NCI-H1694 treated with DMSO at 0.1 percent for 48 hours (cell line): Measurements from ENCODE around the gene PPFIA3.

Source experiments
- DNase-seq: peaks from one replicate; lab custom pipeline; 2025; lab: John Stamatoyannopoulos, UW

The PPFIA3 gene

DNA sequence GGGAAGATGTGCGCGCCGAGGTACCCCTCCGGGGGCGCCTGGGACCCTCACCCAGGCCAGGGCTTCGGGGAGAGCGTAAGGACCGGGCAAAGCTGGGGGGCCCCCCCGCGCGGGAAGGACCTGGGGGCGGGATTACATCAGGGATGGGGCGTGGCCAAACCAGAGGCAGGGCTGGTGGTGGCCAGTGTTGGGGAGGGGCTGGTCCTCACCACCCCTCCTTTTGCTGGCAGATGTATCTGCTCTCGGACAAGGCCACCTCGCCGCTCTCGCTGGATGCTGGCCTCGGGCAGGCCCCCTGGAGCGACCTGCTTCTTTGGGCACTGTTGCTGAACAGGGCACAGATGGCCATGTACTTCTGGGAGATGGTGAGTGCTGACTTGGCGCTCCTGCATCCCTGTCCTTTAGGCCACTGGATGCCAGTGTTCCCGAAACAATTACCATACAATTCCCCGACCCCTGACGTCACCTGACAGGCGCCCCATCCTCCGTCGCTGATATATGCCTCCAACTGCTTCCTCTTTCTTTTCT is 63.6 kb downstream of the PPFIA3 start:
- DNase-seq: no peak

DNA sequence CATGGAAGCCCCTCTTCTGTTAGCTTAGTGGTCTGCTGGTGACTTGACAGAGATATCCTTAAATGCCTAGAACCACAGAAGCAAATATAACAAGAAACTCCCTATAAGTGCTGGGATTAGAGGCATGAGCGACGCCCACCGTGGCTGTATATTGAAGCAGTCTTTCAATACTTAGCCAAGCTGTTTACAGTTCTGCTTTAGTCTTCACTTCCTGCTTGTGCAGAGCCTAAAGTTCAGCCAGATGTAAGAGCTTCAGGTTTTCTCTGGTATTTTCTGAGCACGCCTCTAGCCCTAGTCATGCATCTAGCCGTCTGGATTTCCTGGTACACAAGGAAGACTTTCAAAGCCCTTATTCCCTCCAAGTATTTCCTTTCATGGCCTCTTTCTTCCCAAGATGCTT is 66.8 kb downstream of the PPFIA3 start:
- no peak for DNase-seq

- no peak for DNase-seq
These were observed 69.4 kb downstream of the PPFIA3 start for GRCh38 chr19:49188626-49189200.

- no peak for DNase-seq
These were observed 69.9 kb downstream of the PPFIA3 start for GRCh38 chr19:49189259-49189658.

DNA sequence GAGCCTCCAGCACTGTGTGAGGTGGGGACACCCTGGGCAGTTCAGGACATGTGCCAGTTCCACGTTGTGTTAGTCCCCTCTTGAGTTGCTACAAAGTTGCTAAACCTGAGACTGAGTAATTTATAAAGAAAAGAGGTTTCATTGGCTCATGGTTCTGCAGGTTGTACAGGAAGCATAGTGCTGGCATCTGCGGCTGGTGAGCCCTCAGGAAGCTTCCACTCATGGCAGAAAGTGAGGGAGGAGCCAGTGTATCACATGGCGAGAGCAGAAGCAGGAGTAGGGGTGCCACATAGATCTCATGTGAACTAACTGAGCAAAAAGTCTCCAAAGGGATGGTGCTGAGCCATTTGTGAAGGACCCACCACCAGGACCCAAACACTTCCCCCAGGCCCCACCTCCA is 71.4 kb downstream of the PPFIA3 start:
- DNase-seq: no peak

- DNase-seq: no peak
These were observed 74.6 kb downstream of the PPFIA3 start for GRCh38 chr19:49193822-49194394.

- DNase-seq: no peak
These were observed 75.1 kb downstream of the PPFIA3 start for GRCh38 chr19:49194408-49194807.

DNA sequence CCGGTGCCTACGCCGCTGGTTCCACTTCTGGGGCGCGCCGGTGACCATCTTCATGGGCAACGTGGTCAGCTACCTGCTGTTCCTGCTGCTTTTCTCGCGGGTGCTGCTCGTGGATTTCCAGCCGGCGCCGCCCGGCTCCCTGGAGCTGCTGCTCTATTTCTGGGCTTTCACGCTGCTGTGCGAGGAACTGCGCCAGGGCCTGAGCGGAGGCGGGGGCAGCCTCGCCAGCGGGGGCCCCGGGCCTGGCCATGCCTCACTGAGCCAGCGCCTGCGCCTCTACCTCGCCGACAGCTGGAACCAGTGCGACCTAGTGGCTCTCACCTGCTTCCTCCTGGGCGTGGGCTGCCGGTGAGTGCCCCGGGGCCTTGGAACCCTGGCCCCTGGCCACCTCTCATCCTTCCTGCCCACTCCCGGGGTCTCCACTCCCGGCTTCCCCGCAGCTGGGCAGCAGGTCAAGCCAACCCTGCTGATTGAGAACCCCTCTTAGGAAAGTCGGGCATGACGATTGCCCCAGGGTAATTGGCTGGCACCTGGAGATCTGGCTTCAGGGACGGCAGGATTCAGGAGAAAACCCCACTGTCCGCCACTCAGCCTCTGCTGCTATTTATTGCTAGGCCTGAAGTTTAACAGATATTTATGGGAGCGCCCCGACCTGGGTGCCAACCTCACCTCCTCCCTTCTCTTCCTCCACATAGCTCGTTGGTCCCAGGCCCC is 77.3 kb downstream of the PPFIA3 start:
- no peak for DNase-seq

DNA sequence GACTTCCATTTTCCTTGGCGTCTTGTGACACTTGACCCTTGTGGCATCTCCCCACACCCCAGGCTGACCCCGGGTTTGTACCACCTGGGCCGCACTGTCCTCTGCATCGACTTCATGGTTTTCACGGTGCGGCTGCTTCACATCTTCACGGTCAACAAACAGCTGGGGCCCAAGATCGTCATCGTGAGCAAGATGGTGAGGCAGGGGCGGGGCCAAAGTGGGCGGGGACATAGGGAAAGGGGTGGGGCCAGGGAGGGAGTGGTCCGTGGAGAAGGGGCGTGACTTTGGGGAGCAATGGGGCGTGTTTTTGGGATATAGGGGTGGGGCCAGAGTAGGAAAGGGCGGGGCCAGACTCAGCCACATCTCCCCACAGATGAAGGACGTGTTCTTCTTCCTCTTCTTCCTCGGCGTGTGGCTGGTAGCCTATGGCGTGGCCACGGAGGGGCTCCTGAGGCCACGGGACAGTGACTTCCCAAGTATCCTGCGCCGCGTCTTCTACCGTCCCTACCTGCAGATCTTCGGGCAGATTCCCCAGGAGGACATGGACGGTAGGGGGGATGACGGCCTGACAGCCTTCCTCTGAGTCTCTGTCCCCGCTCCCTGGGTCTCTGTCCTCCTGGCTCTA is 81.0 kb downstream of the PPFIA3 start:
- DNase-seq: no peak
